Progenitor cell of endocrine pancreas (in vitro differentiated cells): ENCODE results near the gene FOXA3. TPM values are rescaled to one million over a fixed set of nuclear protein-coding genes. Genes with fewer than 3 reads are reported as not detected.

ENCODE experiments used
- DNase-seq: peaks from one replicate; pipeline ENCODE4 v3.0.0; 2021; ENCODE audit warnings: low spot score; ENCODE audit not compliant: unreplicated experiment
- H3K27ac Mint-ChIP-seq: 2 replicates; pipeline ENCODE4 v1.8.0; 2021; ENCODE audit warnings: mild to moderate bottlenecking, moderate library complexity, mixed read lengths
- H3K27me3 Mint-ChIP-seq: 2 replicates; pipeline ENCODE4 v1.8.0; 2021; ENCODE audit warnings: mixed read lengths
- H3K36me3 Mint-ChIP-seq: 2 replicates; pipeline ENCODE4 v1.8.0; 2022; ENCODE audit warnings: mixed read lengths; ENCODE audit not compliant: insufficient read depth
- H3K4me1 Mint-ChIP-seq: 2 replicates; pipeline ENCODE4 v1.8.0; 2021; ENCODE audit warnings: low read depth, mixed read lengths
- H3K4me3 Mint-ChIP-seq: 2 replicates; pipeline ENCODE4 v1.8.0; 2021; ENCODE audit warnings: low read depth, mild to moderate bottlenecking, moderate library complexity, mixed read lengths
- H3K9me3 Mint-ChIP-seq: 2 replicates; pipeline ENCODE4 v1.8.0; 2021; ENCODE audit warnings: low read depth, mixed read lengths
- total RNA-seq: library from RNA; stranded (reverse); gene quantifications from 2 replicates; pipeline ENCODE4 v1.2.1, GENCODE V29; 2021
- TF ChIP-seq, protein P1 (sequence below): fragments of 200-600 bp; sonication (generic); IDR thresholded peaks from one replicate; pipeline ENCODE4 v1.5.0; 2021; ENCODE audit warnings: antibody characterized with exemption, mild to moderate bottlenecking; ENCODE audit not compliant: unreplicated experiment

Gene FOXA3
- total RNA-seq, 1 donor from 2014 or later: 23.5 TPM

DNA sequence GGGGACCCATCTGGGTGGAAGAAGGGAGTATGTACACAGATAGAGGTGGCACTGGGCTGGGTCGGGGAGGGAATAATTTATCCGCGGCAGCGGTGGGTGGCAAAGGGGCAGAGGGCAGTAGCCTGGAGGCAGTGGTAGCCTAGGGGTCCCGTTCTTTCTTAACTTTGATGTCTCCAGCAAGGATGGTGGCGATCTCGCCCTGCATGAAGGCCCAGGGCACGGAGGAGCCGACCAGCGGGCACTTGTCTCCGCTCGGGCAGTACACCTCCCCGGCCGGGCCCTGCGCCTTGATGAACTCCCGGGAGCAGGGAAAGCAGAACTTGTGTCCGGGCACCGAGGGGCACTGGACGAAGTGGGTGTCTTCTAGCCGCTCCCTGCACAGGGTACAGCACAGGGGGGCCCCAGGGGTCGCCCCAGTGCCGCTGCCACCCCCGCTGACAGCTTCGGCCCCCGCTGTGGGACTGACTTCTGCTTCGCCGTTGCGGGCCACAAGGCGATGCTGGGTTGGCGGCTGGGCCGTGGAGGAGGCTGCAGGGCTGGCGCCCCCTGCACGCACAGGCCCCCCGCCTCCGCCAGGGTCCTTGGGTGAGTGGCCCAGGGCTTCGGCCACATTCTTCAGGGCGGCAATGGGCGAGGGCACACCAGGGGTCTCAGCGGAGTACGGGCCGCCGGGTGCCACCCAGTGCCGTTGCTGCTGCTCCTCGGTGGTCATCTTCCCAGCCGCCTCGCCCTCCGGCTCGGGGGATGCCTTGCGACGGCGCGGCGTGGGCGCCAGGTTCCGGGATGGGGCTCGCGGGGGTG is 20.0 kb downstream of the FOXA3 start:
- Mint-ChIP-seq H3K27ac (no peak overlapping the region), H3K27me3 (no peaks in the 10 kb centered on the region), H3K4me1 (peaks cover 35% of the 10 kb centered on the region), H3K36me3 (peaks cover 2% of the 10 kb centered on the region), H3K9me3 (no peaks in the 10 kb centered on the region), H3K4me3 (peak overlapping the region; percentile 72)
- TF ChIP-seq, protein P1, sequence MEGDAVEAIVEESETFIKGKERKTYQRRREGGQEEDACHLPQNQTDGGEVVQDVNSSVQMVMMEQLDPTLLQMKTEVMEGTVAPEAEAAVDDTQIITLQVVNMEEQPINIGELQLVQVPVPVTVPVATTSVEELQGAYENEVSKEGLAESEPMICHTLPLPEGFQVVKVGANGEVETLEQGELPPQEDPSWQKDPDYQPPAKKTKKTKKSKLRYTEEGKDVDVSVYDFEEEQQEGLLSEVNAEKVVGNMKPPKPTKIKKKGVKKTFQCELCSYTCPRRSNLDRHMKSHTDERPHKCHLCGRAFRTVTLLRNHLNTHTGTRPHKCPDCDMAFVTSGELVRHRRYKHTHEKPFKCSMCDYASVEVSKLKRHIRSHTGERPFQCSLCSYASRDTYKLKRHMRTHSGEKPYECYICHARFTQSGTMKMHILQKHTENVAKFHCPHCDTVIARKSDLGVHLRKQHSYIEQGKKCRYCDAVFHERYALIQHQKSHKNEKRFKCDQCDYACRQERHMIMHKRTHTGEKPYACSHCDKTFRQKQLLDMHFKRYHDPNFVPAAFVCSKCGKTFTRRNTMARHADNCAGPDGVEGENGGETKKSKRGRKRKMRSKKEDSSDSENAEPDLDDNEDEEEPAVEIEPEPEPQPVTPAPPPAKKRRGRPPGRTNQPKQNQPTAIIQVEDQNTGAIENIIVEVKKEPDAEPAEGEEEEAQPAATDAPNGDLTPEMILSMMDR: no peak
- DNase-seq: no peak

DNA sequence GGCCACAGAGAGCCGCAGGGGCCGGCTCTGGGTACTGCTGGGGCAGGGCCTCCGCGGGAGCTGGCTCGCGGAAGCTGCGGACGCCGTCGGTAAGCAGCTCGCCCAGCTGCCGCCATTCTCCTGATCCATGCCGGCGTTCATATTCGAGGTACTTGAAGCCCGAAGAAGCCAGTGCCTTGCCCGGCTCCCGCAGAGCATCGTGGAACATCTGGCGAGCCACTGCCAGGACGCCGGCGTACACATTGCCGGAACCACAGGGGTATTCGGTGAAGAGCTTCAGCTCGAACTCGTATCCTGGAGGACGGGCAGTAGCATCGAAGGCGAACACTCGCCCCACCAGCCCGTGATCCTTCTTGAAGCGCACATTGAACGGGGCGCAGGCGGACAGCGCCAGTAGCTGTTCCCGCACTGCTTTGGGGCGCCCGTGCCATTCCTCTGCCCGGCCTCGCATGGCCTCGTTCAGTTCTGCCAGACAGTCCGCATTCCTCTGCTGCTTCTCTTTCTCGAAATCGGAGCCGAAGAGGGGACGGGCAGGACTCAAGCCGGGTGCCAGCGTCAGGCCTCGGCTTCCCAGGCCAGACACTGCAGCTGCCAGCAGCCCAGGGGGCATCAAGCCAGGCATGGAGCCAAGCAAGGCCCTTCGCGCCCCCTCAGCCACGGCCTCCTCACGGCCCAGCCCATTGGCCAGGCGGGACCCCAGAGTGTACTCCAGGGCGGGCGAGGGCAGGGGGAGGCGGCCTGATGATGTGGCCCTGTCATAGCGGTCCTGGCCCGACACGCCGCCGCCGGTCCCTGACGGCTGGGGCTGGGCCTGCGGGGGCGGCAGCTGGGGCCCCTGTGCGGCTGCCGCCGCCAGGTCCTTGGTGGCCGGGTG is 20.8 kb downstream of the FOXA3 start:
- Mint-ChIP-seq H3K9me3 (no peaks in the 10 kb centered on the region), H3K27me3 (no peaks in the 10 kb centered on the region), H3K4me3 (peak overlapping the region; percentile 66), H3K36me3 (peaks cover 4% of the 10 kb centered on the region), H3K4me1 (peaks cover 29% of the 10 kb centered on the region), H3K27ac (no peak overlapping the region)
- no peak for DNase-seq
- TF ChIP-seq, protein P1: no peak

DNA sequence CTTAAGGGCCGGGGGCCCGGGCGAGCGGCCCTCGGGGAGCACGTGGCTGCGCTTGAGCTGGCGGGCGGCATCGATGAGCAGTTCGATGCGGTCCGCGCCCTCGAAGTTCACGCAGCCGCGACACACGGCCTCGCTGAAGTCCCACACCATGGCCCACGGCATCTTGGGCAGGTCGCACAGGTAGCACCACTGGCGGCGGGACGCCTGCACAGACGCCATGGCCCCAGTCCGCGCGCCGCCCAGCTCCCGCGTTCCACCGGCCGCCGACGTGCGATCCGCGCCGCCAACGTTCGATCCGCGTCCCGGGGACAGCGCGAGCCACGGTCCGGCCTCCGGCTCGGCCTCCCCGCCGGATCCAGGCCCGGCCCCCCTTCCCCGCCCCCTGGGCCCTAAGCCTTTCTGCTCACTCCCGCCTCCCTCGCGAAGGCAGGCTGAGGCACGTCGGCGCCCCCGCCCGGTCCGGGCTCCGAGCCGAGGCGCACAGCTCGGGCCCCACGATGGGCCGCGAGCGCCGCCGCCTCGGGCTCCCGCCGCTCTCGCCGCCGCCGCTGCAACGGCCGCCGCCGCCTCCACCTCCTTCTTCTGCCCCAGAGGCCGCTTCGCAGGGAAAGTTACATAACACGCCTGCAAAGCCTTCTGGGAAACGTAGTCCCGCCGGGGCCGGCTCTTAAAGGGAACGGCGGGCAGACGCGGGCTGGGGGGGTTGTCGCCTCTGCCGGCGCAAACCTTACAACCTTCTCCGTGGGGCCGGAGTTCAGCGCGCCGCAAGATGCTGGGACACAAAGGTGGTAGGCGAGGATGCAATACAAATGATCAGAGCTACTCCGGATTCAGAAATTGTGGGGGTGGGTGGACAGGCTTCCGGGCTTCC is 21.7 kb downstream of the FOXA3 start, which contains the start of gene IRF2BP1:
IRF2BP1 (minus strand) TSS at position 586 of the 871 bp plus-strand sequence; CDS start at position 219, 367 bp downstream.
- Mint-ChIP-seq H3K4me1 (peaks cover 23% of the 10 kb centered on the region), H3K27me3 (no peaks in the 10 kb centered on the region), H3K36me3 (peaks cover 4% of the 10 kb centered on the region), H3K9me3 (no peaks in the 10 kb centered on the region), H3K4me3 (peak within 1 kb of the TSS; percentile 94), H3K27ac (peak within 1 kb of the TSS; percentile 99)
- TF ChIP-seq, protein P1: no peak
- peak; percentile 80 for DNase-seq

DNA sequence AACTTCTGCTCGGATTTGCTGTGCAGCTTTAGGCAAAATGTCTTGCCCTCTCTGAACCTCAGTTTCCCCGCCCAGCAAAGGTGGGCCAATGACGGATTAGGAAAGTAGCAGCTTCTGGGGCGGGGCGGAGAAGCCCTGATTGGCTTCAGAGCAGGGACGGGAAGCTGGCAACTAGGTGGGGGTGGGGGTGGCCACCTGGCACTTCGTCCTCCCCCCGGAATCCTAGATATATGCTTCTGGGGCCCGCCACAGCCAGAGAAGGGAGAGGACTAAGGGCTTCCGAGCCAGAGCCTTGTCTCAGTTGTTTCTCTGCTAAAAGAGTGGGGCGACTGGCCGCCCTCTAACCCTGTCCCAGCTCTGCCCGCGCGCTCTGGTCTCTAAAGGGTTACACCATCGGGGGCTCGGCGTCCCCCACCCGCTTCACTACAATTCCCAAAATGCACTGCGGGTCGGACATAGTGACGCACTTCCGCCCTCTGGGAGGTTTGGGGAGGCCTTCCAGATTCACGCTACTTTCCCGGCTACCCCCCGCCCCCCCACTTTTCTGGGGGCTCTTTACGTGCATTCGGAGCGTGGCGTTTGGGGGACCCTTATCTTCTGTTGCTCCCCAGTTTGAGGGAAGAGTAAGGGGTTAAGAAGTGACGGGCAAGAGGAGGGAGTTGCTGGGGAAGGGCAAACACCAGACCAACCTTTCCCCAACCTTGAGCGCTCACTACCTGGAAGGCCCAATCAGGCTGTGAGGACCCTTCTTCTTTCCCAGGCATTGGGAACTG is 22.5 kb downstream of the FOXA3 start:
- no peaks in the 10 kb centered on the region for H3K27me3 Mint-ChIP-seq
- peaks cover 15% of the 10 kb centered on the region for H3K4me1 Mint-ChIP-seq
- TF ChIP-seq, protein P1: no peak
- peaks cover 4% of the 10 kb centered on the region for H3K36me3 Mint-ChIP-seq
- no peaks in the 10 kb centered on the region for H3K9me3 Mint-ChIP-seq
- peak overlapping the region; percentile 94 for H3K4me3 Mint-ChIP-seq
- DNase-seq: peak; percentile 77
- H3K27ac Mint-ChIP-seq: peak overlapping the region; percentile 99
